HUES64 (cell line): Measurements from ENCODE around the gene LRRFIP1.

Source experiments
- H3K27ac ChIP-seq: 2 replicates; pipeline ENCODE4 v1.7.0; 2013; ENCODE audit warnings: low read depth, low read length, inconsistent platforms
- H3K27me3 ChIP-seq: 2 replicates; pipeline ENCODE4 v1.6.1; 2013; ENCODE audit warnings: mild to moderate bottlenecking, low read length; ENCODE audit not compliant: insufficient read depth
- H3K36me3 ChIP-seq: 2 replicates; pipeline ENCODE4 v1.6.1; 2013; ENCODE audit warnings: mild to moderate bottlenecking, low read length; ENCODE audit not compliant: insufficient read depth
- H3K4me1 ChIP-seq: 2 replicates; pipeline ENCODE4 v1.6.1; 2013; ENCODE audit warnings: mild to moderate bottlenecking, low read length, moderate library complexity; ENCODE audit not compliant: insufficient read depth
- H3K4me3 ChIP-seq: 2 replicates; pipeline ENCODE4 v1.5.1; 2013; ENCODE audit warnings: mild to moderate bottlenecking, low read length, moderate library complexity
- H3K9ac ChIP-seq: 2 replicates; pipeline ENCODE4 v1.6.1; 2013; ENCODE audit warnings: mild to moderate bottlenecking, low read depth, low read length
- H3K9me3 ChIP-seq: 2 replicates; pipeline ENCODE4 v1.6.1; 2013; ENCODE audit warnings: low read depth, low read length; ENCODE audit not compliant: insufficient read depth
- WGBS: fragments of 150-250, 120-280 bp; methylation state at CpG from one replicate; pipeline ENCODE4 v1.1.7; 2013; ENCODE audit warnings: missing lambda C conversion rate; 5-methylcytosine and 5-hydroxymethylcytosine counted together

Gene LRRFIP1

DNA sequence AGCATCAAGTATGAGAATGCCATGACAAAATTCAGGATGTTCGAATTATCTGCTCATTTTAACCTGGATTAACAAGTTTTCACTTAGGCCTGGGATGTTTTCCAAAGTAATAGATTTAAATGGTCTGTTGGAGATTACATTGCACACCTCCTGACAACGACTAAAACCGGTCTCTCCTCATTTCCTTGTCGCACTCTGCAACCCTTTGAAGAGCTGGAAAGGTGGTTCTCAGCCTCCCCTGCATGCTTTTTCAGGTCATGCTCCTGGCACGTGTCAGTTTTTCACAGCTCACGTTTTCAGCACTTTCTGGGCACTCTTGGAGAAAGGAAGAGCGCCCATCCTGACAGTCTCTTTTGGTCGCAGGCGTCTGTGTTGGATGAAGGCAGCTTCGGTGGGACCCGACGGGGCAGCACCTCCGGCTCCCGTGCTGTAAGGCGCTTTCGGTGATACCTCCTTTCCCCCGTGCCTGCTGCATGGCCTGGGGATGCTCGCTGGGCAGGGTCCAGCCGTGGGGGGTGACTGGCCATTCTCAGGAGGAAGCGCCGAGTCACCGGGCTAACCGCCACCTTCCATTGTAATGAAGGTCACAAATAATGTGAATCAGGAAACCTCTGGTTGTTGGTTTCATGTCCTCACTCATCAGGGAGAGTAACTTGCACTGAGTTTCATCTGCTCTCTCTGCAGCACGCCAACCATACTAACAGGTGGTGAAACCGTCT, 107.7 kb downstream of the LRRFIP1 start:
- 84% methylated on average over 25 of the region's 25 CpGs for WGBS
- no peak overlapping the region for H3K4me3 ChIP-seq
- no peaks in the 10 kb centered on the region for H3K9me3 ChIP-seq
- H3K4me1 ChIP-seq, result peaks cover 48% of the 10 kb centered on the region
- H3K9ac ChIP-seq, result no peak overlapping the region
- H3K36me3 ChIP-seq, result peaks cover 12% of the 10 kb centered on the region
- H3K27me3 ChIP-seq, result no peaks in the 10 kb centered on the region
- H3K27ac ChIP-seq, result peak overlapping the region; percentile 40; the same call in 1 of the 2 replicates

DNA sequence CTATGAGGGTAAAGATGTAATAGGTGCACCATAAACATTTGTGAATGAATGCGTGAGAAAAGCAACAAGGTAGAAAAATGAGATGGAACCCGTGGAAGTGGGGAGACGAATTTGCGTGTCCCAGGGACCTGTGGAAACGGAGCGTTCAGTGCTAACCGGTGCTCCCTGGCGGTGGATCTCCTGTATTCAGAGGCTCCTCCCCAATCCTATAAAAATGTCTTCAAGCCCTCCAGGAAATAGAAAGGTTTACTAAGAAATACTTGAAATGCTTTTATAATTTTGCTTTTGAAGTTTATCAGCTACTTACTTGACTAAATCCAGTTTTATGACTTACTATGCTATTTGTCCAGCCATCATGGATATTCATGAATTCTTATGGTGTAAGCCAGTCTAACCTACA, 108.4 kb downstream of the LRRFIP1 start:
- peaks cover 48% of the 10 kb centered on the region for H3K4me1 ChIP-seq
- peaks cover 12% of the 10 kb centered on the region for H3K36me3 ChIP-seq
- no peak overlapping the region for H3K9ac ChIP-seq
- H3K27me3 ChIP-seq, result no peaks in the 10 kb centered on the region
- 95% methylated on average over 8 of the region's 8 CpGs for WGBS
- no peak overlapping the region for H3K27ac ChIP-seq
- H3K9me3 ChIP-seq, result no peaks in the 10 kb centered on the region
- no peak overlapping the region for H3K4me3 ChIP-seq

- Histone ChIP-seq H3K4me1 (peaks cover 47% of the 10 kb centered on the region), H3K27me3 (no peaks in the 10 kb centered on the region), H3K9ac (no peak overlapping the region), H3K4me3 (no peak overlapping the region), H3K27ac (no peak overlapping the region), H3K36me3 (peaks cover 12% of the 10 kb centered on the region), H3K9me3 (no peaks in the 10 kb centered on the region)
- WGBS, result 95% methylated on average over 13 of the region's 13 CpGs
Measured at GRCh38 chr2:237736783-237737182, 109.4 kb downstream of the LRRFIP1 start.

DNA sequence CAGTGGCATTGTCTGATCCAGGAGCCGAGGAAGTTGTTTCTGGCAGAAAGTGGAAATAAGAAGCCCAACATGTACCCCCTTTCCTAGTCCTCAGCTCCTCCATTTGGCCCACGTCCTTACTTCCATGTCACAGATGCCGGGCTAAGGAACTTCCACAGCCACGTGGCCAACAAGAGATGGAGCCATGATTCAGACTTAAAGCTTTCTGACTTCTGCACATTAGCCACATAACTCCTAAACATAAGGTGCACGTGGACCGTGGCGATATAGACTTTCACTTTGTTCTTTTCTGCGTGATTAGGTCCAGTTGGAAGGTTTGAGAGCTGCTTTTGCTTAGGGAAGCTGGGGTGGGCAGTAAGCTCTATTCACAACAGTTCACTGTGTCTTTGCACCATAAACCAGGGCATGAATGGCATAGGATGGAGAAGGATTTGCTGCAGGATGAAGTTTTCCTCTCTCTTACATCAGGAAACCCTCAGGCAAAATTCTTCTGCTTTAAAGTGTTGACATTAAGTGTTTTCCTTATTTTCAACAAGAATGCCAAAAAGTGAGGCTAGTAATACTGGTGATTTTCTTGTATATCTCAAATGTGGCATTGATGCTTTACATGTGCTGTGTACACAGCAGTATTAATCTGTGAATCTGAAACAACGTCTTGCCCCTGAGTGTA, 109.9 kb downstream of the LRRFIP1 start:
- Histone ChIP-seq H3K36me3 (peaks cover 12% of the 10 kb centered on the region), H3K27me3 (no peaks in the 10 kb centered on the region), H3K4me1 (peaks cover 41% of the 10 kb centered on the region), H3K27ac (no peak overlapping the region), H3K9ac (no peak overlapping the region), H3K9me3 (no peaks in the 10 kb centered on the region), H3K4me3 (no peak overlapping the region)
- 96% methylated on average over 8 of the region's 9 CpGs for WGBS

DNA sequence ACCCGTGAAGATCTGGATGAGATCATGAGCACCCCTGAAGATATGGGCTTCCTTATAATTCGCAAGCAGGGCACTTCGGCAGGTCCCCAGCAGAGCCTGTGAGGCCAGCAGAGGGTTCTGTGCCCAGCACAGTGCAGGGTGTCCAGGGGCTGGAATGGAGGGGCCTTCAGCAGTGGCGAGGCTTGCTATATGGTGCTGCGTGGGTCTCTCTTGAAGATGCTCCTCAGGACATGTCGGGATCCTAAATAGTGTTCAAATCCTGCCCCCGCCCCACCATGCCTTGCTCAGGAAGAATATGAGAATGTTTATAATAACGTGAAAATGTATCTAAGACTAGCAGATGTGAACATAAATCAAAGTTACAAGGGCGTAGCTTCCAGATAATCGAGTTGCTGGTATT, 110.9 kb downstream of the LRRFIP1 start:
- peaks cover 12% of the 10 kb centered on the region for H3K36me3 ChIP-seq
- H3K9ac ChIP-seq, result no peak overlapping the region
- WGBS, result 95% methylated on average over 10 of the region's 10 CpGs
- H3K9me3 ChIP-seq, result no peaks in the 10 kb centered on the region
- peaks cover 33% of the 10 kb centered on the region for H3K4me1 ChIP-seq
- H3K27me3 ChIP-seq, result no peaks in the 10 kb centered on the region
- H3K27ac ChIP-seq, result no peak overlapping the region
- no peak overlapping the region for H3K4me3 ChIP-seq

DNA sequence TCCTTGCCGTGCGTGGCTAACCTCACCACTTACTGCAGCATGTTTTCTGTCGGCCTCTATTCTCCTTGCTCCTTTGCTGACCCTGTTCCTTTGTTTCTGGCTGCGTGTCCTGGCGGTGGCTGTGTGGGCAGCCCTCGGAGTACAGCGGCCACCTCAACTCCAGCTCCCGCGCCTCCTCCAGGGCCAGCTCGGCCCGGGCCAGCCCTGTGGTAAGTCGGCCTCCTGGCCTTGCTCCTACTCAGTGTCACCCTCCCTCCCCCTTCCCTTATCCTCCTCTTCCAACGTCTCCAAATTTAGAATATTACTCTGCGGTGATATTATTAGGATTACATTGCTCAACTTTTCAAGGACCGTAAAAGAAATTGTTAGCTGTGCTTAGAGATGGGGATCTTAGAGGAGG, 111.7 kb downstream of the LRRFIP1 start:
- Histone ChIP-seq H3K9ac (no peak overlapping the region), H3K36me3 (peaks cover 12% of the 10 kb centered on the region), H3K4me3 (no peak overlapping the region), H3K9me3 (no peaks in the 10 kb centered on the region), H3K27ac (no peak overlapping the region), H3K4me1 (peaks cover 30% of the 10 kb centered on the region), H3K27me3 (no peaks in the 10 kb centered on the region)
- 86% methylated on average over 14 of the region's 15 CpGs for WGBS

DNA sequence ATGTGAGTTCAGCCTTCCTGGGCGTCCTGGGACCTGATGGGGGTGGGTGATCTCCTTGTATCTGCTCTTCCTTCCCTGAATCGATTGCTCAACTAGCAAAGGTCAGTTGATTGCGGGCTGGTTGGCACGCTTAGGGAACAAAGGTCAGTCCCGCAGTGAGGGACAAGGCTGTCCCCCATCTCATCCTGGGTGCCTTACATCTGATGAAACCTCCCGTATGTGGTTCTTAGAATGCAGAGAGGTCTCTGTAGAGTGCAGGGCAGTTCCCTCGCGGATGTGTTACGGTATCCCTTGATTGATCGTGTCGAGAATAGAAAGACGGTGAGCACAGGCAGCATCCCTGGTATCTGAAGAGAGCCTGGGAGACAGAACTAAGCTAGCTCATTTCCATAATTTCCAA, 114.8 kb downstream of the LRRFIP1 start:
- no peak overlapping the region for H3K4me3 ChIP-seq
- H3K27me3 ChIP-seq, result no peaks in the 10 kb centered on the region
- peaks cover 15% of the 10 kb centered on the region; the same call in 1 of the 2 replicates for H3K4me1 ChIP-seq
- no peak overlapping the region for H3K27ac ChIP-seq
- H3K9ac ChIP-seq, result no peak overlapping the region
- no peaks in the 10 kb centered on the region for H3K36me3 ChIP-seq
- no peaks in the 10 kb centered on the region for H3K9me3 ChIP-seq
- WGBS, result 95% methylated on average over 12 of the region's 12 CpGs

DNA sequence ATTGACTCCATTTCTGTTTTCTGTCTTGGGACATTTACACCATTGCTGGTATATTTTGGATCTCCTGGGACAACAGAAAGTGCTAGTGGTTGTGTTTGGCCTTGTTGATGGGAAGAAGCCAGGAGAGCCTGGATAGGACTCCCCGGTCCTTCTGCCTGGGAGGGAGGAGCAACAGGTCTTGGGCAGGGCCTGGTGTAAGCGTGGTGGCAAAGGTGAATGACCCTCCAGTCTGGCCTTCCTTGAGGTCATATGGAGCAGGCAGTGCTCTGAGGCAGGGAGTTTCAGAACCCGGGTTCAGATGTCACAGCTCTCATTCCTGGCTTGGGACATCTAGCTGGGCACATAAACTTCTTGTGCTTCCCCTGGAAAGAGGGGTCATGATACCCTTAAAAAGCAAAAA, 115.2 kb downstream of the LRRFIP1 start:
- Histone ChIP-seq H3K27ac (no peak overlapping the region), H3K4me3 (no peak overlapping the region), H3K4me1 (peaks cover 15% of the 10 kb centered on the region; the same call in 1 of the 2 replicates), H3K9ac (no peak overlapping the region), H3K27me3 (no peaks in the 10 kb centered on the region), H3K36me3 (0 out of 2 replicates have a peak, but pooled peaks cover 3% of the 10 kb centered on the region), H3K9me3 (no peaks in the 10 kb centered on the region)
- 93% methylated on average over 3 of the region's 3 CpGs for WGBS

DNA sequence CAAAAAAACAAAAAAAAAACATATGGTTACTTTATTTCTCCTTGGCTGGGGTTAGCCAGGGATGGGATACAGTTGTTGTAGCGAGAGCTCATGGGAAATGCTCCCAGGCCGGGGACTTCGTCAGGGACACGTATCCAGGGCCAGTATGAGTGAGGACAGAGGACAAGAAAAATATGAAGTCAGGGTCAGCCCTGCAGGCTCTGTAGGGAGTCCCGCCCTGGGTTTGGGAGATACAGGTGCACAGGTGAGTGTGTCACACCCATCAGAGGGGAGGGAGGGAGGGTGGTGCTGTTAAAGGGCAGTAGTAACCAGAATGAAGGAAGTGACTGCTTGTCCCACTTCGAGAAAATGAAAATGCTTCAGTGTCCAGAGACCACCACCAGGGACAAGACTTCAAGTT, 115.6 kb downstream of the LRRFIP1 start:
- no peak overlapping the region for H3K27ac ChIP-seq

GRCh38 chr2:237743561-237744269, 116.3 kb downstream of the LRRFIP1 start:
- H3K4me3 ChIP-seq, result no peak overlapping the region
- H3K36me3 ChIP-seq, result peaks cover 9% of the 10 kb centered on the region
- H3K4me1 ChIP-seq, result peaks cover 15% of the 10 kb centered on the region; the same call in 1 of the 2 replicates
- WGBS, result 77% methylated on average over 12 of the region's 12 CpGs
- H3K9ac ChIP-seq, result no peak overlapping the region
- H3K27me3 ChIP-seq, result no peaks in the 10 kb centered on the region
- H3K9me3 ChIP-seq, result no peaks in the 10 kb centered on the region
- no peak overlapping the region for H3K27ac ChIP-seq

More for the DNA sequence above, 115.6 kb downstream of the LRRFIP1 start:
- 0 out of 2 replicates have a peak, but pooled peaks cover 4% of the 10 kb centered on the region for H3K36me3 ChIP-seq
- H3K4me3 ChIP-seq, result no peak overlapping the region
- no peaks in the 10 kb centered on the region for H3K9me3 ChIP-seq
- H3K9ac ChIP-seq, result no peak overlapping the region
- WGBS, result 93% methylated on average over 6 of the region's 6 CpGs
- H3K4me1 ChIP-seq, result peaks cover 15% of the 10 kb centered on the region; the same call in 1 of the 2 replicates
- no peaks in the 10 kb centered on the region for H3K27me3 ChIP-seq

GRCh38 chr2:237744270-237744612, 116.9 kb downstream of the LRRFIP1 start:
- Histone ChIP-seq H3K9ac (no peak overlapping the region), H3K36me3 (peaks cover 14% of the 10 kb centered on the region), H3K4me3 (no peak overlapping the region), H3K27ac (no peak overlapping the region), H3K4me1 (peaks cover 10% of the 10 kb centered on the region; the same call in 1 of the 2 replicates), H3K9me3 (no peaks in the 10 kb centered on the region), H3K27me3 (no peaks in the 10 kb centered on the region)
- WGBS, result 91% methylated on average over 6 of the region's 6 CpGs
